HPDE6-E6E7 (cell line): Measurements from ENCODE around the gene ACYP2.
"Not testable (repeated sequence)": the region's sequence is repeated elsewhere in the genome, so short reads cannot be mapped to it uniquely, and the experiment has no call there.

ENCODE experiments used
- DNase-seq: peaks from one replicate; pipeline ENCODE4 v3.0.0; 2011; ENCODE audit warnings: missing footprints; ENCODE audit errors: extremely low spot score

ACYP2 gene

DNA sequence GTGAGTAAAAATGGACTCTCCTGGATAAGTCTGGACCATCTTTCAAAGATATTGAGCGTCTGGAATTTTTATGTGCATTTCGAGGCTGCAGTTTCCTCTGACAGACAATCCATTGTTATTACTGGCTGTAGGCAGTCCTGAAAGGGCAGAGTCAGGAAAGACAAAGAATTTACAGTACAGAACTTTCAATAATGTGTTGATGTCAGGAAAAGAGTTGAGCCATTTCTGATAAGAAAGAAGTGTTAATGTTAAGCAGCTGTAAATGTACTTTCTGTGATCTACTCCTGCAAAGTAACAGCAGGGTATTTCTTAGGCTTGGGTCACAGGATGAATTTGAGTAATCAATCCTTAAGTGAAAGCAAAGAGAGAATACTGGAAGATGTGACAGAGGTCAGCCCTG is 110.8 kb downstream of the ACYP2 start:
- no peak for DNase-seq

DNA sequence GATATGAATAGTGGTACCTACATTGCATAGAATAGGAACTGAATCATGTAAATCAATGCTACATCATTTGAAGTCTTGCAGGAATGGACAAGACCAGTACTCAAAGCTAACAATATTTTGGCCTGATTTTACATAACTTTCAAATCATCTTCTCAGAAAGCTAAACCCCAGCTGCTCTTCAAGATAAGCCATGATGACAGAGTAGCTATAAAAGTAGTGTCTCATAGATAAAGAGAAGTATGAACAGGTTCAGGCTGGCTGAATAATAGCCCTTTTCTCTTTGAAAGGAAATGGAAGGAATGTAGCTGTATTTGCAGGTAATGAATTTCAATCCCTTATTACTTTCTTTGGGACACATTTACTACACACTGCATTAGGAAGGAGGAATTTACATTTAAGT is 112.4 kb downstream of the ACYP2 start:
- no peak for DNase-seq

DNA sequence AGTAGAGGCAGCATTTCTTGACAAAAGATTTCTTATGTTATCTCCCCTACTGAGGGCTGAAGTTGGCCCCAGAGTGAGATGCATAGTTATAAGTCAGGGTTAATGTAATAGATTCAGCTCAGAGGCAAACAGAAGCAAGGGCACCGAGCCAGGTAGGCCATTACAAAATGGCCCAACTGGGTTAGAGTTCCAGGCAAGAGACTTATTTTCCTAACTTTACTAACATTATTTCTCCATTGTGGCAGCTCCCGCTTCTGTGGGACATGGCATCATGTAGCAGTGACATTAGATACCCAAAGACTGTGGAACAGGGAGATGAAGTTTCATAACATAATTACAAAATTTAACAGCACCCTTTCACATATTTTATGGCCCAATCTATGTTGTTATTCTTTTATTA is 113.5 kb downstream of the ACYP2 start:
- no peak for DNase-seq

DNA sequence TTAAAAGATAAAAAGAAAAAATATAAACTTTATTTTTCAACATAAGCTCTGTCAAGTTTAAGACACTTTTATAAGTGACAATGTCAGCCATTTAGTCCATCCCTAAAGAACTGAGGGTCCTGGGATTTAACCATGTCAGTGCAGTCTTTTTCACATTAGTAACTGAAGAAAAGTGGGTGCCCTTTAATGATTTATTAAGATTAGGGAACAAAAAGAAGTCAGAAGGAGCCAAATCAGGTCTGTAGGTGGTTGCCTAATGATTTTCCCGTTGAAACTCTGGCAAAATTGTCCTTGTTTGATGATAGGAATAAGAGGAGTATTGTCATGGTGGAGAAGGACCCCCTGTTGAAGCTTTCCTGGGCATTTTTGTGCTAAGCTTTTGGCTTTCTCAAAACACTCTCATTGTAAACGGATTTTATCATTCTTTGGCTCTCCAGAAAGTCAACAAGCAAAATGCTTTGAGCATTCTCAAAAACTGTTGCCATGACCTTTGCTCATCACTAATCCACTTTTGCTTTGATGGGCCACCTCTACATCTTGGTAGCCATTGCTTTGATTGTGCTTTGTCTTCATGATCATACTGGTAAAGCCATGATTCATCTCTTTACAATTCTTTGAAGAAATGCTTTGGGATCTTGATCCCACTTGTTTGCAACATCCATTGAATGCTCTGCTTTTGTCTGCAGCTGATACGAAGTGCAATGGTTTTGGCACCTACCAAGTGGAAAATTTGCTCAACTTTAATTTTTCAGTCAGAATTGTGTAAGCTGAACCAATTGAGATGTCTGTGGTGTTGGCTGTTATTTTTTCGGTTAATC is 118.6 kb downstream of the ACYP2 start:
- no peak for DNase-seq

DNA sequence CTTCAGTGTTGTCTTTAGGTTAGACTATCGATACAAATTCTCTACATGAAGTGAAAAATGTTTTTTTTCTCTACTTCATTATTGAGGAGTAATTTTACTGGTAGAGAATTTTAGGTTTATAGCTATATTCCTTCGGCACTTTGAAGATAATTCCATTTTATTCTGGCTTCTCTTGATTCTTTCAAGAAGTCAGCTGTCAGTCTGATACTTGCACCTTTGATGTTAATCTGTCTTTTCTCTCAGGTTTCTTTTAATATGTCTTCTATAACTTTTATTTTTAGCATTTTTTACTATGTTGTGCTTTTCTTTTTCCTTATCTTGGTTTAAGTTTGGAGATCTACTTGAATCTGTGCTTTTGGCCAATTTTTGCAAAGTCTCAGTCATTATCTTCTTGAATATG is 122.0 kb downstream of the ACYP2 start:
- no peak for DNase-seq

DNA sequence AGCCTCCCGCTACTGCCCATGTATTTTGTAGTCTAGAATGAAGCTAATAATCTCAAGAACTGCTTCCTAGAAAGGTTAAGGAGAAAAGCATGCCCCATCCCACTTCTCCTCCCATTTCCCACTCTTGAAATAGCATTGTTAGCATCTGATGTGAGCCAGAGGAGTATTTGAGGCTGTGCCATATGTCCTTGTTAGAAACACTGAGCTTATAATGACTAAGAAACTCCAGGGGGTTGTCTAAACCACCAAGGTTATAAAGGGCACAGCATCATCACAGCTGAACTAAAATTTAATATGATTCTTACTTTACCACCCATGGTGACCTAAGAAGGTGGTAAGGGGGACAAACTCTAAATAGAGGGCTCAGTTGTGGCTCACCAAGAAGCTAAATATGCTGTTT is 124.0 kb downstream of the ACYP2 start:
- DNase-seq: no peak

DNA sequence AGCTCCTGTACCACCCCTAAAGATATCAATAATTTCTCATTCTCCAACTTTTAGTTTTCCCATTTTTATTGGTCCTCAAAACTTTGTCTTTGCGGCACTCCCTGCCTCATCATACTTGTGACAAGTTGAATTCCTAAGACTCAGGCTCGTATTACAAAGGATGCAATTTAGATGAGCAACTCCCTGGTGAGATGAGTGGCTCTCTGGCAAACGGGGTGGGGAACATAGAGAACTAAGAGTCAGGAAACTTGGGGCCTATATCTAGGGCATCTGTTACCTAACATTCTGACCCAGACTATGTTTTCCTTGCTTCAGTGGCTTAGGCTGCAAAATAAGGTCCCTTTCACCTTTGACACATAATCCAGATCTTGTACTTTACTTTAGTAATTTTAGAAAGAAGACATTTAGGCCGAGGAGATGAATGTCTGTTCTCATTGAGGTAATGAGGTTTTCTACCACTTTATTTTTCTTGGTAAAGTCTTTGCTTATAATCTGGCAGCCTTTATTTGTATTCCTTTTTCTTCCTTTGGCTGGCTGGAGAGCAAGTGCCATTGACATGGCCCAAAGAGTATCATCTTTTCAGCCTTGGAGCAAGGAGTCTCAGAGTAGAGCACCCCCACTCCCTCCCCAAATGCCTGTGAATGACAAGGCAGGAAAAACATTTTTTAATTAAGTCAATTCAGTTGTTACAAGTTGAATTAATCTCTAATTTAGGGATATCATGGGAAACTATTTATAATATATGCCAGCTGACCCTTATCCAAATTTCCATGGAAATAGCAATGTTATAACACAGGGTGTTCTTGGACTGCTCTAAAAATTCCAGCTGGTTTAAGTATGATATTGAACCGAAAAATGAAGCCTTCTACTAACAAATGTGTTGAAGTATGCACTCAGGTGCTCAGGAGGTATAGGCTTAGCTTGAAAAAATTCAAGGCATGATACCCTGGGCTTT is 125.4 kb downstream of the ACYP2 start:
- no peak for DNase-seq

DNA sequence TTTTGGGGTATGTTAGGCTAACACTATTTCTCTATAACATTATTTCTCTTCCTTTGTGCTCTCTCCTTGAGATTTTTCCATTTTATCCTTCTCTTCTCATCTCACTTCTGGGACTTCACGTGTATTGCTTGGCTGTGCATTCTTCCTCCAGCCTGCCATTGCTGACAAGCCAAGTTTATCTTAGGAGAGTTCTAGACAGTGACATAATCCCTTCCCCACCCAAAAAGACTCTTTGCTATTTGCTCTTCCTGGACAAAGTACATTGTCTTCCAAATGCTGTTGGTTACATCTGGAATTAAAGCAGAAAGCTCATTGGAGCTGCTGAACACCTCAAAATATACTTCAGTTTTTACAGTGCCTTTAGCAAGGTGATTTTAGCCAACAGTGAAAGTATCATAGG is 131.7 kb downstream of the ACYP2 start:
- no peak for DNase-seq

DNA sequence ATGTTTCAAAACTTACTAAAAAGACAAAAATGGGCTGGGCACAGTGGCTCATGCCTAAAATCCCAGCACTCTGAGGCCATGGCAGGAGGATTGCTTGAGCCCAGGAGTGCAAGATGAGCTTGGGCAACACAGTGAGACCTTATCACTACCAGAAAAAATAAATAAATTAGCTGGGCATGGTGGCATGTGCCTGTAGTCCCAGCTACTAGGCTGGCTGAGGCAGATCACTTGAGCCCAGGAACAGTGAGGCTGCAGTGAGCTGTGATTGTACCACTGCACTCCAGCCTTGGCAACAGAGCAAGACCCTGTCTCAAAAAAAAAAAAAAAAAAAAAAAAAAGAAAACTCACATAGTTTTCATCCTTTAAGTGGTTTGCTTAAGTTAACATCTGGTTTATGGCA is 134.2 kb downstream of the ACYP2 start:
- no peak for DNase-seq

DNA sequence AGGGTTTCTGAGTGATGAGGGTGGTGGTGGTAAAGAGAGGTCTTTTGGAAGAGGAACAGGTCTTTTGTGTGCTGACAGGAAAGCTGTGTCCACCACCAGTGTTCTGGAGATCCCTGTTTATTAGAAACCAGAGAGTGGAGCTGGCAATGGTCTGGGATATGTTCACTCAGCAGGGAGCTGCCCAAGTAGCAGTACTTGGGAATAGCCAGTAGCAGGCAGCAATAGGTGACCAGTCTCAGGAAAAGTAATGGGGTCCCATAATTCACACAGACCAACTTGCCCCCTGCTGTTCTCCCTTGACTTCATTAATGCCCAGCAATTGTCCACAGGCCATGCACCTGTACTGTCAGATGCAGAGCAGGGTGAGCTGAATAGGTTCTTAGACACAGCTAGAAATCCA is 138.8 kb downstream of the ACYP2 start:
- no peak for DNase-seq

DNA sequence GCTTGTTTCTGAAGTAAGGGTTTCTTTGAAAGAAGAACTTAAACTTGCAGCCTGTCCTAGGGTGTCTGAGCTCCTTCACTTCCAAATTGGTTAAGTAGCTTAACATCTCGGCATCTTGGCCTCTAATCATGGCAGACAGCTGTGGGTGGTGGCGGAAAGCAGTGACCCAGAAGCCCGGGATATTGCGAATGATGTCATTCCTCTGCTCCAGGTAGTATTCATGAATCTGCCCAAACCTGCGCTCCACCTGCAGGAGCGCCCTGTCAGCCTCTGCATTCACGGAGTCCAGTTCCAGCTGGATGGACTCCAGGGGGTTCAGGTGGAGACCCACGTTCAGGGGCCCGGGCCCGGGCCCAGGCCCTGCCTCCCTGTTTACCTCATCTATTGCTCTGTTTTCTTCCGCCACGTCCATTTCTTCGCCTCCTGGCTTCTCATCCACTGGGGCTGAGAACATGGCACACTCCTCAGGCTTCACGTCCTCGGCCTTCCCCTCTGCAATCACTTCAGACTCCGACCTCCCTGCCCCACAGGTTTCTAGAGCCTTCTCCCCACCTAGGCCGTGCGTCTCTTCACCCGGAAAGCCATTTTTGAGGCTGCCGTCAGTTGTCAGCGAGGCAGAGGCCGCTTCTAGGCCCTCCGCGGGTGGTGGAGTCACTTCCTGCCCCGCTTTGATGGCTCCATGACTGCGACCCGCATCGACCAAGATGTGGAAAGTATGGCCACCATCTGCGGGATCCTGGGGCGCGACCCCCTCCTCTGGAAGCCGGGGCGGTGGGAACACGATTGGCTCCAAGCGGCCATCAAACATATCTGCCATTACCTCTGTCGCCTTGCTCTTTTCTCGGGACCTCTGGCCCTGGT is 140.0 kb downstream of the ACYP2 start:
- DNase-seq: no peak

DNA sequence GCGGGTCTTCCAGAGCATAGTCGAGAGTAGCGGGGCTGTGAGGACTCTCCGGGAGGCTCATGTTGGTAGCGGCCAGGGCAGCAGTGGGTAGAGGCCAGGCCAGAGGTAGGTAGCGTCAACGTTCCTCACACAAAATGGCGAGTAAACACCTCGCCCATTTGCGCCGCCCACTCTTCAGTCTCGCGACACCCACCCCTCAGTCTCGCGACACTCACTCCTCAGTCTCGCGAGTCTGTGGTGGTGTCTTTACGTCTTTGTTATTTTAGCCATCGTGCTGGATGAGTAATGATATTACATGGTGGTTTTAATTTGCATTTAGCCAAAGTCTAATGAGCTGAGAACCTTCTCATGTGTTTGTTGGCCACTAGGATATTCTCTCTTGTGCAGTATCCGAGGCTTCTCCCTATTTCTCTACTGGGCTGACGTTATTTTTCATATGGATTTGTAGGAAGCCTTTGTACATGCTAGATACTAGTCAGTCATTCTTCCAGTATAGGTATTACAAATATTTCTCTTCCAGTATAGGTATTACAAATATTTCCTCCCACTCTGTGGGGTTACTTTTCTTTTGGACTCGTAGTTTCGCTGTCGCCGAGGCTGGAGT is 140.8 kb downstream of the ACYP2 start, which contains the start of gene TSPYL6:
TSPYL6 (minus strand) TSS at position 139 of the 604 bp plus-strand sequence; CDS start at position 61, 78 bp downstream.
- DNase-seq: no peak

DNA sequence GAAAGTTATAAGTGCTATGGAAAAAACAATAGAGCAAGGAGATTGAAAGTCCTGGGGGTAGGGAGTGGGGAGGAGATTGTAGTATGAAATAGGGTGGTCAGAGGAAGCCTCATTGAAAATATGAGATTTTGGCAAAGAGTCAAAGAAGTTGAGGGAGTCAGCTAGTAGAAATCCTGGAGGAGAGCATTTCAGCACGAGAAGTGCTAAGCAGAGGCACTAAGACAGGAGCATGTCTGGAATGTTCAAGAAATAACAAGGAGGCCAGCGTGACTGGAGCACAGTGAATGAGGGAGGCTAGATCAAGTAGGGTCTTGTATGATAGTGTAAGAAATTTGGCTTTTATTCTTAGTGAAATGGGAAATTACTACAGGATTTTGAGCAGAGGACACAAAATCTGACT is 142.8 kb downstream of the ACYP2 start:
- DNase-seq: no peak

DNA sequence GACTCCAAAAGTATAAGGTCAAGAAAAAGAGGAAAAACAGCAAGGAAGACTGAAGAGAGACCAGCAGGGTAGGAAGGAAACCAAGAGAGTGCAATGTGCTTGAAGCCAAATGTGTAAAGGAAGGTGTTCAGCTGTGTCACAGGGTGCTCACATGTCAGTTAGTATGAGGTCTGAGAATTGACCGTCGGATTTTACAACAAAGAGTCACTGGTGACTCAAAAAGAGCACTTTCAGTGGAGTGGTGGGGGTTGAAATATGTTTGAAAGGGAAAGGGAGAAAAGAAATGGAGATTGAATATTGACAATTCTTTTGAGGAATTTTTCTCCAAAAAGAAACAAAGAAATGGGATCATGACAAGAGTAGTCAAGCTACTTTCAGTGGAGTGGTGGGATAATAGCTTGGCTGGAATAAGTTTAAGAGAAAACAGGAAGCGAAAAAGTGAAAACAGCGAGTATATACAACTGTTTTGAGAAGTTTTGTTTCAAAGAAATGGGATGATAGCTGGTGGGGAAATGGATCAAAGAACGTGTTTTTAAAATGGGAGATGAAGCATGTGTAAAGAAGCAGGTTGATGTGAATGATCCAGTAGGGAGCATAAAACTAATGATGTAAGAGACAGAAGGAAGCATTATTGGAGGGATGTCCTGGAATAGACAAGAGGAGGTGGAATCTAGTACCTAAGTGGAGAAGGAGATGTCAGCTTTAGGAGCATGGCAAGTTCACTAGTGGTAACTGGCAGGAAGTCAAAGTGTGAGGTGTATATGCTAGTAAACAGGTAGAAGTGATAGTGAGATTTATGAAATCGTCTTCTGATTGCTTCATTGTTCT is 144.2 kb downstream of the ACYP2 start:
- DNase-seq: no peak

DNA sequence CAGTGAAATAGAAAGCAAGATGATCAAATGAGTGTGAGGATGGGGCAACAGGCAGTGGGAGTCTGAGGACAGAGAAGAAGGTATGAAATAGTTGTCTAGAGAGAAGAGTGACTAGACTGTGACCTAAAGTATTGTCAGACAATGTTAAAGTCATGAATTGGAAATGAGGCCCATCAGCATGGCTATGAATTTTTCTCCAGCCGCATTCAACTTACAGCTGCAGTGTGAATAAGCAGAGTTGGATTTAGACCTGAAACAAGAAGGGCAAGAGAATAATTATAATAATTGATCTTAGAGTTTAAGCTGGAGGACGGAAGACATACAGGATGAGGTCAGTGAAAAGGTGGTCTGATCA is 144.8 kb downstream of the ACYP2 start:
- no peak for DNase-seq

DNA sequence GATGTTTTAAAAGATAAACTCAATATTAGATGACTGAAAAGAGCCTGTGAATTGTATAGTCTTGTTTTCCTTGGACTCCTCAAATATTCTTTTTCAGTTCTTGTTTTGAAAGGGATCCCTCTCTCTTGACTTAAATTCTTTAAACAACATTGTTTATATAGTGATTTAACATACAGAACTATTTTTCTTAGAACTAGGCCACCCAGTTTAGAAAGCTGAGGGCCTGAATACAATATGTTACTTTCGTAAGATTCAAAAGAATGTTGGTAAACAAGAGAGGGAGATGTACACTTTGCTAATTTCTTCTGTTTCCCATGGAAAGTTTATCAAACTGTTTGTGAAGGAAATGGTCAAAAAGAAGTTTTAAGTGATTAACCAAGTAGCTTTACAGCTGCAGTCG is 146.1 kb downstream of the ACYP2 start:
- no peak for DNase-seq

DNA sequence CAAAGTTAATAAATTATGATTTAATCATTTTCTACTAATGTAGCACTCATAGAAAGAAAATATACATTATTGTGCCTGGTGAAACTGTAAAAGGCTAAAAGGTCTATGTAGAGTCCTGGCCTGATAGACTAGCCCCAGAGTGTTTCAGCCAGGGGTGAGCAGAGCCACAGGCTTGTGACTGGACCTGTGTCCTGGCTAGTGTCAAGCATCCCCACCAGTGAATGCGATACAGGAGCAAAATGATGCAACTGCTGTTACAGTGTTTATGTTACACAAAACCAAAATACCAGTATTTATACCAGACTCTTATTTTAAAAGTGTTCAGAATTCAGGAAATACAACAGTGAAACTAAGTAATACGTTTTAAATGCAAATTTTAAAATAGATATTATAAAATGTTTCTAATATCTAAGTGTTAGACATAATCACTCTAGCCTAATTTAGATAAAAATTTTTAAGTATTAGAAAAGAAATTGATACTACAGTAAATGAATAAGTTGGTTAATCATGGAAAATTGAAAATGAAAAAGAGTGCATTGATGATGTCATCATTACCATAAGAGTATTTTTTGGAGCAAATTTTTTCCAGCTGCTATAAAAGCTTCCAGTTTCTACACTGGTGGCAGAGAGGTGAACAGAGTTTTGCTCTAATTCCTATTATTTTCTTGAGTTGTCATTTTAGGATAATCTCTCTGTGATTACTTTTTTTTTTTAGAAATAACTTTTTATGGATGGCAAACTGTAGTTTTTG is 146.8 kb downstream of the ACYP2 start:
- no peak for DNase-seq

DNA sequence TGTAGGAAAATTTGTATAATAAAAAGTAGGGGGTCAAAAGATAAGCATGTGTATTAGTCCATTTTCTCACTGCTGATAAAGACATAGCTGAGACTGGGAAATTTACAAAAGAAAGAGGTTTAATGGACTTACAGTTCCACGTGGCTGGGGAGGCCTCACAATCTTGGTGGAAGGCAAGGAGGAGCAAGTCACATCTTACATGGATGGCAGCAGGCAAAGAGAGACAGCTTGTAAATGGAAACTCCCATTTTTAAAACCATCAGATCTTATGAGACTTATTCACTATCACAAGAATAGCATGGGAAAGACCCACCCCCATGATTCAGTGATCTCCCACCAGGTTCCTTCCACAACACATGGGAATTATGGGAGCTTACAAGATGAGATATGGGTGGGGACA is 149.7 kb downstream of the ACYP2 start:
- DNase-seq: not testable (repeated sequence)

DNA sequence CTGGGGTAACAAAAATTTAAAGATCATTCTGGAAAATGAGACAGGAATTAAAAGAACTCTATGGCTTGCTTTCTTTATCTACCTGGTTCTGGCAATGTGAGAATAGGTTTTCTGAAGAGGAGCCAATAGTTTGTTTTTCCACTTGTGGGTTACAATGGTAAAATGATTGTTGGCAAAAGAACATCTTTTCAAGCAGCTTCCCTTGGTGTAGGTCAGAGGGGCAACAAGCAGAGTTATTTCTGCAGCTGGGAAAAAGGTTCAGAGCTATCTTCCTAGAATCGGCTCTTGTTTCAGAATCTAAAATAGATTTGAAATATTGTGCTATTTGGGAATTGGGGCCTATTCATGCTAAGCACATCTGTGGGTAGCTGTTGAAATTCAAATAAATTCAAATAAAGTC is 152.2 kb downstream of the ACYP2 start:
- DNase-seq: no peak

DNA sequence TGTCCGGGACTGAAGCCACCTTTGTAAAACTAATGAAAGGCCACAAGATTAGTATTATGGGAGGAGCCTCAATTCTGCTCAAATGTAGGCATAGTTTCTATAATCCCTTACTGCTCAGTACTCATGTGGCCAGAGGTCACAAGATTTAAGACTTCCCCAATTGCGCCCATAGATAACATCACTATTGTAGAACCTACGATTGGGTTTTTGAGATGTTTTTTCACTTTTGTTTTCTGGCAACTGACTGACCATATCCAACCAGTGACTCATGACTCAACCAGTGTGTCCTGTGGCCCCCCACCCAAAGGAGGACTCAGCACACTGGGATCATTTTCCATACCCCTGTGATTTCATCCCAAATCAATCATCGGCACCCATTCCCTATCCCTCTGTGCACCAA is 155.8 kb downstream of the ACYP2 start:
- no peak for DNase-seq
